Activated CD8-positive, alpha-beta memory T cell treated with anti-CD3 and anti-CD28 coated beads, Interleukin-2, amount 10 ng/mL, durations not matched to agents 7 days and 5 days (primary cell): Measurements from ENCODE around the gene TENT4B. TPM values are rescaled to one million over a fixed set of nuclear protein-coding genes. Genes with fewer than 3 reads are reported as not detected.
"Not testable (repeated sequence)": the region's sequence is repeated elsewhere in the genome, so short reads cannot be mapped to it uniquely, and the experiment has no call there.

ENCODE experiments used
- ATAC-seq: fragments of 150-1000 bp; cut with Tn5 transposase; one replicate; pipeline ENCODE4 v1.10.0; 2021; ENCODE audit warnings: moderate library complexity
- CTCF ChIA-PET: fragments of 350-600 bp; sonication (Branson Sonifier 250); formaldehyde crosslinking; loops from one replicate; lab custom pipeline; 2021; ENCODE audit warnings: antibody characterized with exemption; lab: Charles Lee
- DNase-seq: peaks from one replicate; pipeline ENCODE4 v3.0.0-alpha.2; 2020
- H3K27ac Mint-ChIP-seq: one replicate; pipeline ENCODE4 v1.8.0; 2021; ENCODE audit warnings: mild to moderate bottlenecking, mixed read lengths
- H3K27me3 Mint-ChIP-seq: one replicate; pipeline ENCODE4 v1.8.0; 2021; ENCODE audit warnings: mixed read lengths
- H3K36me3 Mint-ChIP-seq: one replicate; pipeline ENCODE4 v1.8.0; 2021; ENCODE audit warnings: mild to moderate bottlenecking, mixed read lengths
- H3K4me1 Mint-ChIP-seq: one replicate; pipeline ENCODE4 v1.8.0; 2021; ENCODE audit warnings: mixed read lengths
- H3K4me3 Mint-ChIP-seq: one replicate; pipeline ENCODE4 v1.8.0; 2021; ENCODE audit warnings: mild to moderate bottlenecking, moderate library complexity, mixed read lengths
- H3K9me3 Mint-ChIP-seq: one replicate; pipeline ENCODE4 v1.8.0; 2022; ENCODE audit warnings: low read depth, mixed read lengths
- total RNA-seq, 2 experiments: library from RNA; stranded (reverse); gene quantifications; one replicate each; pipeline ENCODE4 v1.2.3, GENCODE V29; 2021

Gene TENT4B
- 10 to 100 TPM; 18.5 to 19.7 TPM for total RNA-seq

DNA sequence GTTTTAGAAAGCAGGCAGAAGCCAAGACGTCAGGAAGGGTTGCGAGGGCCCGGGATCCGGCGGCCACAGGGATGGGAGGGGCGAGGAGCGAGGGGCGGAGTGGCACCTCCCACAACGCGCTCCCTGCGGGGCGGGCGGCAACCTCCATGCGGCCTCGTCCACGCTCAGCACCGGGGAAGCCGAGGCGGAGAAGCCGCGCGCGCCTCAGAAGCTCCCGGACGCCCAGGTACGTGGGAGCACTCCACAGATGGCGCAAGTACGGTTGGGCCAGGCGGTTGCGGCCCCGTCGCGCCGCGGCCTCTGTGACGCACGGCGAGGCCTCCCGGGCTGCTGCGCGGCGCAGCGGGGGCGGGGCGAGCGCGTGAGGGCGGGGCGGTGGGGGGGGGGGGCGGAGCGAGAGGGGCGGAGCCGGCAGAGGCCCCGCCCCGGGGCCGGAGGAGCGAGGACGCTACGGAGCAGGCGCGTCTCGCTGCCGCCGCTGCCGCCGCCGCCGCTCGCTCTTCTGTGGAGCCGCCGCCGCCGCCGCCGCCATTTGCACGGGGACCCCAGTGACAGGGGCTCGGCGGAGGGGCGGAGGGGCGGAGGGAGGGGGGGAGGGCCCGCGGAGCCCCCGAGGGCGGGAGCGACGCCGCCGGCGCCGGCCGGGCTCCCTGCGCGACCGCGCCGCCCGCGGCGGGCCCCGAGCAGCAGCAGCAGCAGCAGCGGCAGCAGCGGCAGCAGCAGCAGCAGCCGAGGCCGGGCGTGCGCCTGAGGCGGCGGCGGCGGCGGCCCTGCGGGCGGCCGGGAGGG, at the start of gene TENT4B:
Gene TENT4B (plus strand): TSS at position 500 of the 789 bp plus-strand sequence. CDS start 316 bp downstream, outside the sequence.
- DNase-seq (peak; percentile 90), ATAC-seq (peak; percentile 80)
- Mint-ChIP-seq H3K4me3 (peak within 1 kb of the TSS; percentile 80), H3K27me3 (no peaks in the 10 kb centered on the region), H3K36me3 (peaks cover 10% of the 10 kb centered on the region), H3K9me3 (no peaks in the 10 kb centered on the region), H3K4me1 (peaks cover 34% of the 10 kb centered on the region), H3K27ac (peak within 1 kb of the TSS; percentile 91)
- CTCF ChIA-PET = interaction anchor here (0.5 to 1.9 kb wide), 4 partner anchors 31 to 202 kb away, joined by 3 to 6 read pairs (median 3); no protein-coding TSS in a partner anchor

DNA sequence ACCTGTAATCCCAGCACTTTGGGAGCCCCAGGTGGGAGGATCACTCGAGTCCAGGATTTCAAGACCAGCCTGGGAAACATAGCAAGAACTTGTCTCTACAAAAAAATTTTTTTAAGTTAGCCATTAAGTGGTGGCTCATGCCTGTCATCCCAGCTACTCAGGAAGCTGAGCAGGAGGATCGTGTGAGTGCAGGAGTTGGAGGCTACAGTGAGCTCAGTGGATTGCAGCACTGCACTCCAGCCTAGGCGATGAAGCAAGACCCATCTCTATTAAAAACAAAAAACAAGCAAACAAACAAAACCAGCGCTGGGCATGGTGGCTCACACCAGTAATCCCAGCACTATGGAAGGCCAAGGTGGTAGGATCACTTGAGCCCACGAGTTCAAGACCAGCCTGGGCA, 49.3 kb upstream of the TENT4B start:
- no peak for DNase-seq
- H3K27me3 Mint-ChIP-seq = no peaks in the 10 kb centered on the region
- no peak overlapping the region for H3K4me3 Mint-ChIP-seq
- no peak for ATAC-seq
- H3K4me1 Mint-ChIP-seq = peaks cover 9% of the 10 kb centered on the region
- peaks cover 38% of the 10 kb centered on the region for H3K36me3 Mint-ChIP-seq
- CTCF ChIA-PET = interaction anchor here (0.9 kb wide), 1 partner anchor 37 kb away, joined by 3 read pairs; no protein-coding TSS in a partner anchor
- no peaks in the 10 kb centered on the region for H3K9me3 Mint-ChIP-seq
- H3K27ac Mint-ChIP-seq = no peak overlapping the region

GRCh38 chr16:50114357-50115129, 38.6 kb upstream of the TENT4B start:
- no peak overlapping the region for H3K4me3 Mint-ChIP-seq

GRCh38 chr16:50120711-50121110, 32.4 kb upstream of the TENT4B start:
- Mint-ChIP-seq H3K4me1 (peaks cover 34% of the 10 kb centered on the region), H3K4me3 (no peak overlapping the region), H3K27ac (no peak overlapping the region), H3K36me3 (no peaks in the 10 kb centered on the region), H3K9me3 (peaks cover 3% of the 10 kb centered on the region), H3K27me3 (no peaks in the 10 kb centered on the region)
- ATAC-seq (no peak), DNase-seq (no peak)
- CTCF ChIA-PET = interaction anchor here (1.1 to 2.4 kb wide), 5 partner anchors 15 to 96 kb away, joined by 3 to 14 read pairs (median 4); partner anchors contain the start of gene CNEP1R1

More at GRCh38 chr16:50114357-50115129, 38.6 kb upstream of the TENT4B start:
- H3K9me3 Mint-ChIP-seq = no peaks in the 10 kb centered on the region
- H3K27ac Mint-ChIP-seq = no peak overlapping the region
- peaks cover 2% of the 10 kb centered on the region for H3K4me1 Mint-ChIP-seq
- no peaks in the 10 kb centered on the region for H3K27me3 Mint-ChIP-seq
- CTCF ChIA-PET = no interaction called here
- H3K36me3 Mint-ChIP-seq = no peaks in the 10 kb centered on the region
- DNase-seq = no peak
- no peak for ATAC-seq

DNA sequence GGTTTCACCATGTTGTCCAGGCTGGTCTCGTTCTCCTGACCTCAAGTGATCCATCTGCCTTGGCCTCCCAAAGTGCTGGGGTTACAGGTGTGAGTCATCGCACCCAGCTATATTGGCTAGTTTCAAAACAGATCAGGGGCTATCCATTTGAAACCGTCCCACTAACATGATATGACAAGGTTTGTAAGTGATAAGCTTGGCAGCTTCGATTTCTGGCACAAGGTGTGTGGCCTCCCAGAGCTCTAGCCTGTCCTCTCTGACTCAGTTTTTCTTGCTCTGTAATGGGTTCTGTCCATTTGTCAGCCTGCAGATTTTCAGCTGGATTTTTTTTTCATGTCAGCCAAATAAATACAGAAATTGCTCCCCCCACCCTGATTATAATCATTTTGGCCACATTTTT, 31.8 kb upstream of the TENT4B start:
- peak overlapping the region; percentile 79 for H3K27ac Mint-ChIP-seq
- H3K36me3 Mint-ChIP-seq = no peaks in the 10 kb centered on the region
- CTCF ChIA-PET = interaction anchor here (0.8 to 2.4 kb wide), 7 partner anchors 15 to 96 kb away, joined by 3 to 14 read pairs (median 4); partner anchors contain the start of genes CNEP1R1 and TENT4B
- peak; percentile 51 for DNase-seq
- ATAC-seq = peak; percentile 65
- no peak overlapping the region for H3K4me3 Mint-ChIP-seq
- H3K4me1 Mint-ChIP-seq = peaks cover 34% of the 10 kb centered on the region
- H3K9me3 Mint-ChIP-seq = peaks cover 3% of the 10 kb centered on the region
- H3K27me3 Mint-ChIP-seq = no peaks in the 10 kb centered on the region

GRCh38 chr16:50121721-50122445, 31.2 kb upstream of the TENT4B start:
- H3K27me3 Mint-ChIP-seq = no peaks in the 10 kb centered on the region
- DNase-seq = peak; percentile 67
- ATAC-seq = peak; percentile 68
- H3K36me3 Mint-ChIP-seq = no peaks in the 10 kb centered on the region
- peaks cover 3% of the 10 kb centered on the region for H3K9me3 Mint-ChIP-seq
- H3K27ac Mint-ChIP-seq = peak overlapping the region; percentile 79
- peaks cover 34% of the 10 kb centered on the region for H3K4me1 Mint-ChIP-seq
- H3K4me3 Mint-ChIP-seq = peak overlapping the region; percentile 4
- CTCF ChIA-PET = interaction anchor here (0.8 to 2.4 kb wide), 7 partner anchors 14 to 97 kb away, joined by 3 to 14 read pairs (median 4); partner anchors contain the start of genes CNEP1R1 and TENT4B

DNA sequence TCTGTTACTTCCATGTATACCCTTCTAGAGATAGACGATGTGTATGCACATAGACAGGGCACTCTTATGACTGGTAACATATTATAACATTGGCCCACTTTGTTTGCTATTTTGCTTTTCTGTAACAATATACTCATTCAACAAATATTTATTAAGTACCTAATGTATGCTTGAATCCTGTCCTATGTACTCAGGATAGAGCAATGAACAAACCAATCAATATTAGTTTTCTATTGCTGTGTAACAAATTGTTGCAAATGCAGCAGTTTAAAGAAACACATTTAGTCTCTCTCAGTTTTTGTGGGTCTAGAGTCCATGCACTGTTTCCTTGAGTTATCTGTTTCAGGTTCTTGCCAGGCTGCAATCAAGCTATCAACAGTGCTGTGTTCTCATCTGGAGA, 29.7 kb upstream of the TENT4B start:
- DNase-seq (no peak), ATAC-seq (no peak)
- H3K9me3 Mint-ChIP-seq = peaks cover 3% of the 10 kb centered on the region
- H3K27ac Mint-ChIP-seq = no peak overlapping the region
- CTCF ChIA-PET = no interaction called here
- no peaks in the 10 kb centered on the region for H3K36me3 Mint-ChIP-seq
- H3K4me3 Mint-ChIP-seq = no peak overlapping the region
- peaks cover 34% of the 10 kb centered on the region for H3K4me1 Mint-ChIP-seq
- H3K27me3 Mint-ChIP-seq = no peaks in the 10 kb centered on the region

GRCh38 chr16:50124769-50125168, 28.3 kb upstream of the TENT4B start:
- H3K27me3 Mint-ChIP-seq = no peaks in the 10 kb centered on the region
- no peak for DNase-seq
- ATAC-seq = no peak
- peaks cover 31% of the 10 kb centered on the region for H3K4me1 Mint-ChIP-seq
- no peak overlapping the region for H3K4me3 Mint-ChIP-seq
- no peak overlapping the region for H3K27ac Mint-ChIP-seq
- CTCF ChIA-PET = interaction anchor here (1.0 kb wide), 1 partner anchor 86 kb away, joined by 3 read pairs; no protein-coding TSS in a partner anchor
- H3K36me3 Mint-ChIP-seq = no peaks in the 10 kb centered on the region
- peaks cover 3% of the 10 kb centered on the region for H3K9me3 Mint-ChIP-seq

- no peak for ATAC-seq
- no peaks in the 10 kb centered on the region for H3K36me3 Mint-ChIP-seq
- CTCF ChIA-PET = no interaction called here
Observed at GRCh38 chr16:50126183-50126582, 26.9 kb upstream of the TENT4B start.

GRCh38 chr16:50132571-50132970, 20.5 kb upstream of the TENT4B start:
- not testable (repeated sequence) for H3K27ac Mint-ChIP-seq, H3K9me3 Mint-ChIP-seq, DNase-seq, H3K4me3 Mint-ChIP-seq, H3K4me1 Mint-ChIP-seq, H3K27me3 Mint-ChIP-seq, H3K36me3 Mint-ChIP-seq, ATAC-seq
- CTCF ChIA-PET = interaction anchor here (0.8 kb wide), 1 partner anchor 78 kb away, joined by 3 read pairs; no protein-coding TSS in a partner anchor

More at GRCh38 chr16:50126183-50126582, 26.9 kb upstream of the TENT4B start:
- no peak for DNase-seq
- Mint-ChIP-seq H3K27ac (no peak overlapping the region), H3K9me3 (peaks cover 3% of the 10 kb centered on the region), H3K4me1 (peaks cover 21% of the 10 kb centered on the region), H3K4me3 (no peak overlapping the region), H3K27me3 (no peaks in the 10 kb centered on the region)

DNA sequence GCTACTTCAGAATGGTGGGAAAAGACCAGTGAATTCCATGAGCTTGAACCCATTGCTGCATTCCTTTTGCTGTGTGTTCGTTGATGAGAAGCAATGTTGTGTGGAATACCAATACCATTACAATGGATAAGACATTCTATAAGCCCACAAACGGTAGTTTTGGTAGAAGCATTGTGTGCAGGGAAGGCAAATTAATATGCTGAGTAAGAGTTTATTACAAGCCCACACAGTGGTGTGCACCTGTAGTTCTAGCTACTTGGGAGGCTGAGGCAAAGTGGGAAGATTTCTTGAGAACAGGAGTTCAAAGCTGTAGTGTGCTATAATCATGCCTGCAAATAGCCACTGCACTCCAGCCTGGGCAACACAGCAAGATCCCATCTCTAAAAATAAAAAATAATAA, 19.9 kb upstream of the TENT4B start:
- Mint-ChIP-seq H3K36me3 (no peaks in the 10 kb centered on the region), H3K9me3 (no peaks in the 10 kb centered on the region), H3K27ac (no peak overlapping the region), H3K4me1 (no peaks in the 10 kb centered on the region), H3K4me3 (no peak overlapping the region), H3K27me3 (no peaks in the 10 kb centered on the region)
- CTCF ChIA-PET = interaction anchor here (0.7 to 0.8 kb wide), 2 partner anchors 77 to 147 kb away, joined by 3 read pairs; no protein-coding TSS in a partner anchor
- ATAC-seq (no peak), DNase-seq (no peak)

DNA sequence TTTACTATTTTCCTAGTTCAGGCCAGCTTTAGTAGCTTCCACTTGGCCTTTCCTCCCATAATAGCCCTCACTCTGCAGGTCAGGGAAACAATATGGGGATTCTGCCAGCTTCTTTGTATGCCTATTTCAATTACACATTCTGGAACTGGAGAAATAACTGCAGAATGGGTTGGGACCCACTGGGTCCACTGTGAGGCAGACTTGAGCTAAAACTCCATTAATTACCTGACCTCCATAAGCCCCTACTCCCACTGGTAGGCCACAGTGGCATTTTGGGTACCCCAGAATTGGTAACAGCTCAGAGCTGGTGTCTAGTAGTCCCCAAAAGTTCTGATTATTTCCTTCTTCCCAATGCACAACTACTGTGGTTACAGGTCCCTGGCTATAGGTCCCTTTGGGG, 16.7 kb upstream of the TENT4B start:
- H3K36me3 Mint-ChIP-seq = no peaks in the 10 kb centered on the region
- H3K27me3 Mint-ChIP-seq = no peaks in the 10 kb centered on the region
- ATAC-seq (no peak), DNase-seq (no peak)
- CTCF ChIA-PET = interaction anchor here (0.9 to 2.5 kb wide), 4 partner anchors 15 to 111 kb away, joined by 3 to 11 read pairs (median 4); partner anchors contain the start of gene CNEP1R1
- no peak overlapping the region for H3K4me3 Mint-ChIP-seq
- H3K4me1 Mint-ChIP-seq = peaks cover 1% of the 10 kb centered on the region
- H3K27ac Mint-ChIP-seq = no peak overlapping the region
- no peaks in the 10 kb centered on the region for H3K9me3 Mint-ChIP-seq
